Sigmoid colon (tissue), 4 donors: Measurements from ENCODE around the gene GPR151.

Experiments
- POLR2AphosphoS5 ChIP-seq, 4 donors: sonication (generic); formaldehyde crosslinking; IDR thresholded peaks; one replicate each; pipeline ENCODE4 v1.6.1; 2017; ENCODE audit warnings: antibody characterized with exemption in 4 of 4
- TF ChIP-seq, protein P1 (sequence below), 4 experiments: fragments of 450-650 bp in 3 of 4; fragments of 200-600 bp in 1 of 4; IDR thresholded peaks; one replicate each; pipeline ENCODE4 v1.5.1; 2016 to 2019; ENCODE audit warnings: antibody characterized with exemption in 4 of 4, mild to moderate bottlenecking in 3 of 4, moderate library complexity in 2 of 4

DNA sequence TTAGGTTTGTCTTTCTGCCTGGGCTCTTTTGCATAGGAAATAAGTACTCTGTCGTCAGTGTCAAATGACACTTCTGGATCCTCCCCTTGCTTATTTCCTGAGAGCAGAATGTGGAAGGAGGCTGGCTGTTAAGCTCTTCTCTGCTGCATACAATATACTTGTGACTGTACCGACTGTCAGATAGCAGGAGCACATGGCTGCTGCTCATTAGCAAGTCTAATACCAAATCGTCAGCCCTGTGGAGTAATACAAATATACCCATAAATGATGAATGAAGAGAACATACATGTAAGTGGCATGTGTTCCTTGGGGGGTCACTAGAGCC lies at the start of gene GPR151:
- TF ChIP-seq, protein P1, sequence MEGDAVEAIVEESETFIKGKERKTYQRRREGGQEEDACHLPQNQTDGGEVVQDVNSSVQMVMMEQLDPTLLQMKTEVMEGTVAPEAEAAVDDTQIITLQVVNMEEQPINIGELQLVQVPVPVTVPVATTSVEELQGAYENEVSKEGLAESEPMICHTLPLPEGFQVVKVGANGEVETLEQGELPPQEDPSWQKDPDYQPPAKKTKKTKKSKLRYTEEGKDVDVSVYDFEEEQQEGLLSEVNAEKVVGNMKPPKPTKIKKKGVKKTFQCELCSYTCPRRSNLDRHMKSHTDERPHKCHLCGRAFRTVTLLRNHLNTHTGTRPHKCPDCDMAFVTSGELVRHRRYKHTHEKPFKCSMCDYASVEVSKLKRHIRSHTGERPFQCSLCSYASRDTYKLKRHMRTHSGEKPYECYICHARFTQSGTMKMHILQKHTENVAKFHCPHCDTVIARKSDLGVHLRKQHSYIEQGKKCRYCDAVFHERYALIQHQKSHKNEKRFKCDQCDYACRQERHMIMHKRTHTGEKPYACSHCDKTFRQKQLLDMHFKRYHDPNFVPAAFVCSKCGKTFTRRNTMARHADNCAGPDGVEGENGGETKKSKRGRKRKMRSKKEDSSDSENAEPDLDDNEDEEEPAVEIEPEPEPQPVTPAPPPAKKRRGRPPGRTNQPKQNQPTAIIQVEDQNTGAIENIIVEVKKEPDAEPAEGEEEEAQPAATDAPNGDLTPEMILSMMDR (IDR thresholded peaks at IDR 0.05) = no peak
- no peak for TF ChIP-seq POLR2AphosphoS5 (IDR thresholded peaks at IDR 0.05)
